Measurements from ENCODE around the gene TEKT1.

TEKT1 gene

DNA sequence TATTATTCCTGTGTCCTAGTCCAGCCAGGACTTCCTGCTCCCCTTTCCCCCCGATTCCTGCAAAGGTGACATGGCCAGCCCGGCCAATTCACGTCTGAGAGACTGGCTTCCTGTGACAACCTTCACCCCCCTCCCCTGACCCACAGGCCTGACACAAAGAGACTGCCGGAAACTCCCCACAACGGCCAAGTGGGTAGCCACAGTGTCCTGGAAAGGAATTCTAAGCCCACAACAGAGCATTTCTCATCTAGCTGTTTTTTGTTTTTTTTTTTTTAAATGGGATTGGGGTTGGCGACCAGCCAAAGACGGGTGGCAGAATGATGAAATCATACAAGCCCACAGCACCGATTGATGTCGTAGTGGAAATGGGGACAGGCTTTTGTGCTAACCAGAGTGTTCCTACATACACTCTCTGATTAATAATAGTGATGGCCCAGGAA lies 78.5 kb downstream of the TEKT1 start:
- H3K4me3 ChIP-seq (ENCODE audit: control insufficient read depth, low read depth, low read length): no peak overlapping the region
- TF ChIP-seq, protein P1, sequence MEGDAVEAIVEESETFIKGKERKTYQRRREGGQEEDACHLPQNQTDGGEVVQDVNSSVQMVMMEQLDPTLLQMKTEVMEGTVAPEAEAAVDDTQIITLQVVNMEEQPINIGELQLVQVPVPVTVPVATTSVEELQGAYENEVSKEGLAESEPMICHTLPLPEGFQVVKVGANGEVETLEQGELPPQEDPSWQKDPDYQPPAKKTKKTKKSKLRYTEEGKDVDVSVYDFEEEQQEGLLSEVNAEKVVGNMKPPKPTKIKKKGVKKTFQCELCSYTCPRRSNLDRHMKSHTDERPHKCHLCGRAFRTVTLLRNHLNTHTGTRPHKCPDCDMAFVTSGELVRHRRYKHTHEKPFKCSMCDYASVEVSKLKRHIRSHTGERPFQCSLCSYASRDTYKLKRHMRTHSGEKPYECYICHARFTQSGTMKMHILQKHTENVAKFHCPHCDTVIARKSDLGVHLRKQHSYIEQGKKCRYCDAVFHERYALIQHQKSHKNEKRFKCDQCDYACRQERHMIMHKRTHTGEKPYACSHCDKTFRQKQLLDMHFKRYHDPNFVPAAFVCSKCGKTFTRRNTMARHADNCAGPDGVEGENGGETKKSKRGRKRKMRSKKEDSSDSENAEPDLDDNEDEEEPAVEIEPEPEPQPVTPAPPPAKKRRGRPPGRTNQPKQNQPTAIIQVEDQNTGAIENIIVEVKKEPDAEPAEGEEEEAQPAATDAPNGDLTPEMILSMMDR (IDR thresholded peaks at IDR 0.05; ENCODE audit: control insufficient read depth, insufficient read depth, low read depth, low read length, missing control alignments): no peak
- DNase-seq (ENCODE audit: low read depth): peak; percentile 51

DNA sequence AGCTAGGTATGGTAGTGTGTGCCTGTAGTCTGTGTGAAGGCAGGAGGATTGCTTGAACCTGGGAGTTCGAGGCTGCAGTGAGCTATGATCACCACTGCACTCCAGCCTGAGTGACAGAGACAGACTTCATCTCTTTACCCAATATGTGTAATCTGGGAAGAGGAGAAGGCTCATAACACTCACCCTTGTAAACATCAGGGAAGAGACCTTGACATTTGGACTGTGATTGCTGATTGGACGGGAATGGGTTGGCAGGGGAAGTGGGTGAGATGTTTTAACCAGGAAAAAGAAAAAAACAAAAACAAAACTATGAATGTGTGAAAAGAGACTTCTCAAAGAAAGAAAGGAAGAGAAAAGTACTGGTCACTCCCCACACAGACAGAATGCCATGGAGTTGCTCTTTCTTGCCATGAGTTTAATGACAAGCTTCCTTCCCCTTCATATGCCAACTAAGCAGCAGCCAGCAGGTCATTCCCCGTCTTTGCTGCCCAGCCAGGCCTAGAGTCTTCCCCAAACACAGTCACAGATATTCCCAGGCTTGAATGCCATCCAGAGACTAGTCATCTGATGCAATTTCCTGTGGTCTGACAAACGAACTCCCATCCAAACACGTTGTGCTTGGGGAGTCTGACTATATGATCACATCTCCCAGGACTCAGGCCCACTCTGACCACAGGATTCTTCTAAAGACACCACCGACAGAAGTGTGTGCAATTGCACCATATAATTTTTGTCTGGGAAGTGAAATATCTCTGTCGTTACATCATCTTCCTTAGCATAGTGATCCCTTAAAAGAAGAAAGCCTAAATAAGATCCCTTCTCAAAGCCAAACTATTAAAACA lies 79.2 kb downstream of the TEKT1 start:
- H3K4me3 ChIP-seq (ENCODE audit: control insufficient read depth, low read depth, low read length): no peak overlapping the region
- DNase-seq (ENCODE audit: low read depth): peak; percentile 99
- TF ChIP-seq, protein P1 (IDR thresholded peaks at IDR 0.05; ENCODE audit: control insufficient read depth, insufficient read depth, low read depth, low read length, missing control alignments): no peak

DNA sequence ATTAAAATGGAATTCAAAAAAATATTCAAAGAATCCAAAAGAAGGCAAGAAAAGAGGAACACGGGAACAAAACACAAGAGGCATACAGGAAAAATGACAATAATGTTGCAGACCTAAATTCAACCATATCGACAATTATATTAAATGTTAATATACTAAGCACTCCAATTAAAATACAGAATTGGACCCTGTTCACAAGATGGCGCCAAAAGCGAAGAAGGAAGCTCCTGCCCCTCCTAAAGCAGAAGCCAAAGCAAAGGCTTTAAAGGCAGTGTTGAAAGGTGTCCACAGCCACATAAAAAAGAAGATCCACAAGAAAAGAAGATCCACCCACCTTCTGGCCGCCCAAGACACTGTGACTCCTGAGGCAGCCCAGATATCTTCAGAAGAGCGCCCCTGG lies 82.0 kb downstream of the TEKT1 start:
- DNase-seq (ENCODE audit: low read depth): no peak
- no peak overlapping the region for H3K4me3 ChIP-seq (ENCODE audit: control insufficient read depth, low read depth, low read length)
- TF ChIP-seq, protein P1 (IDR thresholded peaks at IDR 0.05; ENCODE audit: control insufficient read depth, insufficient read depth, low read depth, low read length, missing control alignments): no peak

DNA sequence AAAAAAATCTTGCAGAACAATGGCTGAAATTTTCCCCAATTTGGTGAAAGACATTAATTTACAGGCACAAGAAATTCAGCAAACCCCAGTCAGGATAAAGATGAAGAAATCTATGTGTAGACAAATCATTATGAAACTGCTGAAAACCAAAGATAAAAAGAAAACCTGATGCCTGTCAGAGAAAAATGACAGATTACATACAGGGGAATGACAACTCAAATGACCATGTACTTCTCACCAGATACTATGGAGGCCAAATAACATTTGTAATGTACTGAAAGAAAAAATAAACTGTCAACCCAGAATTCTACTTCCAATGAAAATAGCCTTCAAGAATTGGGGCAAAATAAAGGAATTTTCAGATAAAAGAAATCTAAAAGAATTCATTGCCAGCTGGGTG lies 82.9 kb downstream of the TEKT1 start:
- H3K4me3 ChIP-seq (ENCODE audit: control insufficient read depth, low read depth, low read length): no peak overlapping the region
- no peak for DNase-seq (ENCODE audit: low read depth)
- TF ChIP-seq, protein P1 (IDR thresholded peaks at IDR 0.05; ENCODE audit: control insufficient read depth, insufficient read depth, low read depth, low read length, missing control alignments): no peak

Measured in AG09309 (cell line).